SK-N-SH treated with all-trans-retinoic acid at 6 μM for 48 hours (cell line): ENCODE measurements around the gene PDHB.
A peak's percentile ranks its signal among the peaks of the same experiment; 100 is the strongest.

Experiments
- ATAC-seq: fragments of 200-7000 bp; cut with Tn5 transposase; 3 replicates; pipeline ENCODE4 v1.9.1; 2020; ENCODE audit warnings: mild to moderate bottlenecking, moderate library complexity
- ARNTL ChIP-seq: fragments of 450-650 bp; formaldehyde crosslinking; IDR thresholded peaks from 2 replicates; pipeline ENCODE4 v1.5.0; 2020; ENCODE audit warnings: low read depth, mild to moderate bottlenecking, moderate library complexity, borderline replicate concordance
- BACH2 ChIP-seq: fragments of 250-450 bp; sonication (Bioruptor Pico); IDR thresholded peaks from 2 replicates; pipeline ENCODE4 v1.9.0; 2021; ENCODE audit warnings: mild to moderate bottlenecking, borderline replicate concordance
- CSDC2 ChIP-seq: fragments of 250-450 bp; sonication (Bioruptor Pico); IDR thresholded peaks from 2 replicates; pipeline ENCODE4 v1.5.0; 2020; ENCODE audit warnings: mild to moderate bottlenecking, moderate library complexity
- ESRRG ChIP-seq: fragments of 250-450 bp; sonication (Bioruptor Pico); IDR thresholded peaks from 2 replicates; pipeline ENCODE4 v1.6.1; 2021; ENCODE audit warnings: mild to moderate bottlenecking
- GLIS3 ChIP-seq: fragments of 250-450 bp; sonication (Bioruptor Pico); IDR thresholded peaks from 2 replicates; pipeline ENCODE4 v1.5.0; 2020; ENCODE audit warnings: mild to moderate bottlenecking, moderate library complexity
- ISL1 ChIP-seq: fragments of 250-450 bp; sonication (Bioruptor Pico); IDR thresholded peaks from 2 replicates; pipeline ENCODE4 v2.1.2; 2022; ENCODE audit warnings: mild to moderate bottlenecking, moderate library complexity
- OSR1 ChIP-seq: fragments of 250-450 bp; sonication (Bioruptor Pico); IDR thresholded peaks from 2 replicates; pipeline ENCODE4 v1.8.0; 2022; ENCODE audit warnings: moderate library complexity, mild to moderate bottlenecking, inconsistent platforms
- PPARA ChIP-seq: fragments of 250-450 bp; sonication (Bioruptor Pico); IDR thresholded peaks from 2 replicates; pipeline ENCODE4 v1.5.0; 2020; ENCODE audit warnings: mild to moderate bottlenecking, borderline replicate concordance
- RARB ChIP-seq: fragments of 250-450 bp; sonication (Bioruptor Pico); IDR thresholded peaks from 2 replicates; pipeline ENCODE4 v1.8.0; 2021; ENCODE audit warnings: mild to moderate bottlenecking, moderate library complexity
- SNAI2 ChIP-seq: fragments of 250-450 bp; sonication (Bioruptor Pico); IDR thresholded peaks from 2 replicates; pipeline ENCODE4 v1.5.0; 2020; ENCODE audit warnings: mild to moderate bottlenecking, moderate library complexity
- TCF4 ChIP-seq: fragments of 250-450 bp; sonication (Bioruptor Pico); IDR thresholded peaks from 2 replicates; pipeline ENCODE4 v1.8.0; 2021; ENCODE audit warnings: mild to moderate bottlenecking, moderate library complexity, borderline replicate concordance
- TOX ChIP-seq: fragments of 250-450 bp; sonication (Bioruptor Pico); IDR thresholded peaks from 2 replicates; pipeline ENCODE4 v1.8.0; 2021; ENCODE audit warnings: mild to moderate bottlenecking, moderate library complexity, borderline replicate concordance
- ZC3H10 ChIP-seq: fragments of 250-450 bp; sonication (Bioruptor Pico); IDR thresholded peaks from 2 replicates; pipeline ENCODE4 v1.5.1; 2021; ENCODE audit warnings: mild to moderate bottlenecking, moderate library complexity
- ZFP3 ChIP-seq: fragments of 250-450 bp; sonication (Bioruptor Pico); IDR thresholded peaks from 2 replicates; pipeline ENCODE4 v1.5.0; 2020; ENCODE audit warnings: mild to moderate bottlenecking, moderate library complexity
- ZFP30 ChIP-seq: fragments of 450-650 bp; formaldehyde crosslinking; IDR thresholded peaks from 2 replicates; pipeline ENCODE4 v1.5.0; 2022; ENCODE audit warnings: mild to moderate bottlenecking, moderate library complexity
- ZNF565 ChIP-seq: fragments of 450-650 bp; formaldehyde crosslinking; conservative IDR thresholded peaks from 2 replicates; pipeline ENCODE4 v1.5.0; 2020; ENCODE audit warnings: low read depth, mild to moderate bottlenecking, moderate library complexity
- ZNF70 ChIP-seq: fragments of 450-650 bp; formaldehyde crosslinking; IDR thresholded peaks from 2 replicates; pipeline ENCODE4 v1.5.0; 2020; ENCODE audit warnings: mild to moderate bottlenecking, moderate library complexity
- ZNF8 ChIP-seq: fragments of 450-650 bp; formaldehyde crosslinking; IDR thresholded peaks from 2 replicates; pipeline ENCODE4 v1.5.0; 2020; ENCODE audit warnings: mild to moderate bottlenecking, moderate library complexity
- TF ChIP-seq, protein P1 (sequence below): fragments of 250-450 bp; sonication (Bioruptor Pico); IDR thresholded peaks from 2 replicates; pipeline ENCODE4 v1.5.1; 2021; ENCODE audit warnings: mild to moderate bottlenecking, moderate library complexity
- TF ChIP-seq, protein P2 (sequence below): fragments of 250-450 bp; sonication (Bioruptor Pico); IDR thresholded peaks from 2 replicates; pipeline ENCODE4 v1.8.0; 2021; ENCODE audit warnings: low read depth, mild to moderate bottlenecking, moderate library complexity, borderline replicate concordance
- TF ChIP-seq, protein P3 (sequence below): fragments of 250-450 bp; sonication (Bioruptor Pico); IDR thresholded peaks from 2 replicates; pipeline ENCODE4 v1.5.1; 2020; ENCODE audit warnings: low read depth, mild to moderate bottlenecking, moderate library complexity
- TF ChIP-seq, protein P4 (sequence below): fragments of 250-450 bp; sonication (Bioruptor Pico); IDR thresholded peaks from 2 replicates; pipeline ENCODE4 v1.5.0; 2020; ENCODE audit warnings: mild to moderate bottlenecking, moderate library complexity
- TF ChIP-seq, protein P5 (sequence below): fragments of 250-450 bp; sonication (Bioruptor Pico); IDR thresholded peaks from 2 replicates; pipeline ENCODE4 v1.8.0; 2020; ENCODE audit warnings: mild to moderate bottlenecking, moderate library complexity, borderline replicate concordance

The PDHB gene

DNA sequence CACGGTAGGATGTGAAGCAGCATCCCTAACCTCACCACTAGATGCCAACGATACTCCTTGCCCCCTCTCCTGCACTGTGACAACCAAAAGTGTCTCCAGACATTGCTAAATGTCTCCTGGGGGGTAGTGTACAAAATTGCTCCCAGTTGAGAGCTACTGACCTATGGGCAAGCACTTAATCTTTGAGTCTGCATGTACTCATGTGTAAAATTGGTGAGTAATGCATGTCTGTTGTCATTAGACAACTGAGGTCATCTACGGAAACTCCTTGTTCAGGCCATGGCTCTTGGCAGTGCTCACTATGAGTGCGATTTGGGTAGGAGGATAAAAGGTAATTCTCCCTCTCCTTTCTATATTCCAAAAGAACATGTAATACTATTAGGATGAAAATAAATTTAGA, 29.2 kb downstream of the PDHB start:
- peak; percentile 80 for ATAC-seq
- TF ChIP-seq ZNF70 (CRISPR knock-in tag) (no peak), GLIS3 (CRISPR knock-in tag) (no peak), ZNF8 (no peak), ZFP3 (CRISPR knock-in tag) (0 out of 2 replicates have a peak, but pooled peaks have one; percentile 22), ZC3H10 (no peak), ARNTL (CRISPR knock-in tag) (no peak), ISL1 (CRISPR knock-in tag) (peak; percentile 13; the same call in 1 of the 2 replicates), TCF4 (CRISPR knock-in tag) (no peak), SNAI2 (CRISPR knock-in tag) (no peak), BACH2 (CRISPR knock-in tag) (no peak), ESRRG (CRISPR knock-in tag) (no peak), PPARA (CRISPR knock-in tag) (no peak), ZNF565 (CRISPR knock-in tag) (no peak), OSR1 (no peak), CSDC2 (CRISPR knock-in tag) (no peak), TOX (CRISPR knock-in tag) (no peak), ZFP30 (CRISPR knock-in tag) (no peak), RARB (CRISPR knock-in tag) (no peak)
- TF ChIP-seq, protein P1, sequence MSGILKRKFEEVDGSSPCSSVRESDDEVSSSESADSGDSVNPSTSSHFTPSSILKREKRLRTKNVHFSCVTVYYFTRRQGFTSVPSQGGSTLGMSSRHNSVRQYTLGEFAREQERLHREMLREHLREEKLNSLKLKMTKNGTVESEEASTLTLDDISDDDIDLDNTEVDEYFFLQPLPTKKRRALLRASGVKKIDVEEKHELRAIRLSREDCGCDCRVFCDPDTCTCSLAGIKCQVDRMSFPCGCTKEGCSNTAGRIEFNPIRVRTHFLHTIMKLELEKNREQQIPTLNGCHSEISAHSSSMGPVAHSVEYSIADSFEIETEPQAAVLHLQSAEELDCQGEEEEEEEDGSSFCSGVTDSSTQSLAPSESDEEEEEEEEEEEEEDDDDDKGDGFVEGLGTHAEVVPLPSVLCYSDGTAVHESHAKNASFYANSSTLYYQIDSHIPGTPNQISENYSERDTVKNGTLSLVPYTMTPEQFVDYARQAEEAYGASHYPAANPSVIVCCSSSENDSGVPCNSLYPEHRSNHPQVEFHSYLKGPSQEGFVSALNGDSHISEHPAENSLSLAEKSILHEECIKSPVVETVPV (CRISPR knock-in tag): no peak
- TF ChIP-seq, protein P2, sequence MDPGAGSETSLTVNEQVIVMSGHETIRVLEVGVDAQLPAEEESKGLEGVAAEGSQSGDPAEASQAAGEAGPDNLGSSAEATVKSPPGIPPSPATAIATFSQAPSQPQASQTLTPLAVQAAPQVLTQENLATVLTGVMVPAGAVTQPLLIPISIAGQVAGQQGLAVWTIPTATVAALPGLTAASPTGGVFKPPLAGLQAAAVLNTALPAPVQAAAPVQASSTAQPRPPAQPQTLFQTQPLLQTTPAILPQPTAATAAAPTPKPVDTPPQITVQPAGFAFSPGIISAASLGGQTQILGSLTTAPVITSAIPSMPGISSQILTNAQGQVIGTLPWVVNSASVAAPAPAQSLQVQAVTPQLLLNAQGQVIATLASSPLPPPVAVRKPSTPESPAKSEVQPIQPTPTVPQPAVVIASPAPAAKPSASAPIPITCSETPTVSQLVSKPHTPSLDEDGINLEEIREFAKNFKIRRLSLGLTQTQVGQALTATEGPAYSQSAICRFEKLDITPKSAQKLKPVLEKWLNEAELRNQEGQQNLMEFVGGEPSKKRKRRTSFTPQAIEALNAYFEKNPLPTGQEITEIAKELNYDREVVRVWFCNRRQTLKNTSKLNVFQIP (CRISPR knock-in tag): no peak
- TF ChIP-seq, protein P3, sequence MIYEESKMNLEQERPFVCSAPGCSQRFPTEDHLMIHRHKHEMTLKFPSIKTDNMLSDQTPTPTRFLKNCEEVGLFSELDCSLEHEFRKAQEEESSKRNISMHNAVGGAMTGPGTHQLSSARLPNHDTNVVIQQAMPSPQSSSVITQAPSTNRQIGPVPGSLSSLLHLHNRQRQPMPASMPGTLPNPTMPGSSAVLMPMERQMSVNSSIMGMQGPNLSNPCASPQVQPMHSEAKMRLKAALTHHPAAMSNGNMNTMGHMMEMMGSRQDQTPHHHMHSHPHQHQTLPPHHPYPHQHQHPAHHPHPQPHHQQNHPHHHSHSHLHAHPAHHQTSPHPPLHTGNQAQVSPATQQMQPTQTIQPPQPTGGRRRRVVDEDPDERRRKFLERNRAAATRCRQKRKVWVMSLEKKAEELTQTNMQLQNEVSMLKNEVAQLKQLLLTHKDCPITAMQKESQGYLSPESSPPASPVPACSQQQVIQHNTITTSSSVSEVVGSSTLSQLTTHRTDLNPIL (CRISPR knock-in tag): 0 out of 2 replicates have a peak, but pooled peaks have one; percentile 17
- TF ChIP-seq, protein P4, sequence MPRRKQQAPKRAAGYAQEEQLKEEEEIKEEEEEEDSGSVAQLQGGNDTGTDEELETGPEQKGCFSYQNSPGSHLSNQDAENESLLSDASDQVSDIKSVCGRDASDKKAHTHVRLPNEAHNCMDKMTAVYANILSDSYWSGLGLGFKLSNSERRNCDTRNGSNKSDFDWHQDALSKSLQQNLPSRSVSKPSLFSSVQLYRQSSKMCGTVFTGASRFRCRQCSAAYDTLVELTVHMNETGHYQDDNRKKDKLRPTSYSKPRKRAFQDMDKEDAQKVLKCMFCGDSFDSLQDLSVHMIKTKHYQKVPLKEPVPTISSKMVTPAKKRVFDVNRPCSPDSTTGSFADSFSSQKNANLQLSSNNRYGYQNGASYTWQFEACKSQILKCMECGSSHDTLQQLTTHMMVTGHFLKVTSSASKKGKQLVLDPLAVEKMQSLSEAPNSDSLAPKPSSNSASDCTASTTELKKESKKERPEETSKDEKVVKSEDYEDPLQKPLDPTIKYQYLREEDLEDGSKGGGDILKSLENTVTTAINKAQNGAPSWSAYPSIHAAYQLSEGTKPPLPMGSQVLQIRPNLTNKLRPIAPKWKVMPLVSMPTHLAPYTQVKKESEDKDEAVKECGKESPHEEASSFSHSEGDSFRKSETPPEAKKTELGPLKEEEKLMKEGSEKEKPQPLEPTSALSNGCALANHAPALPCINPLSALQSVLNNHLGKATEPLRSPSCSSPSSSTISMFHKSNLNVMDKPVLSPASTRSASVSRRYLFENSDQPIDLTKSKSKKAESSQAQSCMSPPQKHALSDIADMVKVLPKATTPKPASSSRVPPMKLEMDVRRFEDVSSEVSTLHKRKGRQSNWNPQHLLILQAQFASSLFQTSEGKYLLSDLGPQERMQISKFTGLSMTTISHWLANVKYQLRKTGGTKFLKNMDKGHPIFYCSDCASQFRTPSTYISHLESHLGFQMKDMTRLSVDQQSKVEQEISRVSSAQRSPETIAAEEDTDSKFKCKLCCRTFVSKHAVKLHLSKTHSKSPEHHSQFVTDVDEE (CRISPR knock-in tag): no peak
- TF ChIP-seq, protein P5, sequence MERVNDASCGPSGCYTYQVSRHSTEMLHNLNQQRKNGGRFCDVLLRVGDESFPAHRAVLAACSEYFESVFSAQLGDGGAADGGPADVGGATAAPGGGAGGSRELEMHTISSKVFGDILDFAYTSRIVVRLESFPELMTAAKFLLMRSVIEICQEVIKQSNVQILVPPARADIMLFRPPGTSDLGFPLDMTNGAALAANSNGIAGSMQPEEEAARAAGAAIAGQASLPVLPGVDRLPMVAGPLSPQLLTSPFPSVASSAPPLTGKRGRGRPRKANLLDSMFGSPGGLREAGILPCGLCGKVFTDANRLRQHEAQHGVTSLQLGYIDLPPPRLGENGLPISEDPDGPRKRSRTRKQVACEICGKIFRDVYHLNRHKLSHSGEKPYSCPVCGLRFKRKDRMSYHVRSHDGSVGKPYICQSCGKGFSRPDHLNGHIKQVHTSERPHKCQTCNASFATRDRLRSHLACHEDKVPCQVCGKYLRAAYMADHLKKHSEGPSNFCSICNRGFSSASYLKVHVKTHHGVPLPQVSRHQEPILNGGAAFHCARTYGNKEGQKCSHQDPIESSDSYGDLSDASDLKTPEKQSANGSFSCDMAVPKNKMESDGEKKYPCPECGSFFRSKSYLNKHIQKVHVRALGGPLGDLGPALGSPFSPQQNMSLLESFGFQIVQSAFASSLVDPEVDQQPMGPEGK (CRISPR knock-in tag): no peak

DNA sequence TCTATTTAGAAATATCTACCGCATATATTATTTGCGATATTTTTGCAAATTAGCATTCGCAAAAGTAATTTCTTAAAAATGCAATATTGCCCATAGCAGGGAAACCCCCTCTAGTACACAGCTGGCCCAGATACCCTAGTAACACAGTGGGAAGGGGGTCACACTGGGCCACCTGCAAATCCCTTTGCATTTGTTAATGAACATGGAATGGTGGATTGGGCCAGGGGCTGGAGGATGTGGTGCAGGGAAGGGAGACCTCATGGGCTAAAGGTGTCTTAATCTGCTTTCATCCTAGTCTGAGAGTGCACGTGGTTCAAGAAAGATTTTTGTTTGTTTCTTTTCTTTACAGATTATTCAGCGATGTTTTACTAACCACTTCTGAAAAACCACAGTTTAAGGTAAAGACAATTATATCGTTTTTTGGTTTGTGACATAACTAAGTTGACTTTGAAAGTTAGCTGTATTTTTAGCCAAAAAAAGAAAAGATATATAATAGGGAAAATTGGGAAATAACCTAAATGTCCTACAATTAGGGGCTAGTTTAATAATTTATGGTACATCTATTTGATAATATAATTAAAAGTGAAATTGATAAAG, 30.0 kb downstream of the PDHB start:
- TF ChIP-seq, protein P2 (CRISPR knock-in tag): no peak
- no peak for TF ChIP-seq PPARA (CRISPR knock-in tag)
- TF ChIP-seq, protein P3 (CRISPR knock-in tag): no peak
- no peak for ATAC-seq
